KG1 (cell line): Measurements from ENCODE around the gene FOXP3.
A peak's percentile ranks its signal among the peaks of the same experiment; 100 is the strongest.

ENCODE experiments used
- DNase-seq: peaks from one replicate; lab custom pipeline; 2025; lab: John Stamatoyannopoulos, UW

FOXP3 gene

GRCh38 chrX:49273181-49273727 lies 8.7 kb upstream of the FOXP3 start:
- no peak for DNase-seq

DNA sequence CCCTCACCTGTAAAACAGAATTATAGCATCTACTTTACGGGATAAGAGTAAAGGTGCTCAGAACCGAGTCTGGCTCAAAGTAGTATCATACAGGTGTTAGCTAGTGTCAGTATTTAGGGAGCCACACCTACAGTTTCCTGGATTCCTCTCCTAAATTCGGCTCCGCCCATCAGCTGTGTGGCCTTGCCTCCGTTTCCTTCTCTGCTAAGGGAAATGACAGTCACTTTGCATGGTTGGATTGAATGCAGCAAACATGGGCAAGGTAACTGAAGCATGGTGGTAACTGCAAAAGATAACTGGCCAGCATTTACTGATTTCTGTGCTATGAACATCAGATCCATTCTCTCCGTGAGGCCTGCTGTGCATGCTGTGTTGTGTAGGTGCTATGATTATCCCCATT lies 7.9 kb upstream of the FOXP3 start:
- DNase-seq: no peak

DNA sequence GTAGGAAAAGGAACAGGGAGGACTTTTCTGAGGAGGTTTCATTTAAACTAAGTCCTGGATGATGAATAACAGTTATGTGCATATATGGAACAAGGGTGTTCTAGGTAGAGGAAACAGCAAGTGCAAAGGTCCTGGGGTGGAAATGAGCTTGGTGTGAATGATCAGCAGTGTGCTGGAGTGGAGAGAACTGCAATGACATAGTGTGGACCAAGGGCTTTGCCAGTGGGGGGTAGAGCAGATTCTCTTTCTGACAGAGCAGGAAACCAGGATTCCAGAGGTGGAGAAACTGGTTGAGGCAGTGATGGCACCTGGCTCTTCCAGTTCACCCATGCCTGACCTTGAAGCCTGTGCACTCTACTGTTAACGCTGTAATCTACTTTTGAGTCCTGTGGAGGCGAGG lies 6.8 kb upstream of the FOXP3 start:
- no peak for DNase-seq

- no peak for DNase-seq
These were observed 5.9 kb upstream of the FOXP3 start for GRCh38 chrX:49270249-49270921.

DNA sequence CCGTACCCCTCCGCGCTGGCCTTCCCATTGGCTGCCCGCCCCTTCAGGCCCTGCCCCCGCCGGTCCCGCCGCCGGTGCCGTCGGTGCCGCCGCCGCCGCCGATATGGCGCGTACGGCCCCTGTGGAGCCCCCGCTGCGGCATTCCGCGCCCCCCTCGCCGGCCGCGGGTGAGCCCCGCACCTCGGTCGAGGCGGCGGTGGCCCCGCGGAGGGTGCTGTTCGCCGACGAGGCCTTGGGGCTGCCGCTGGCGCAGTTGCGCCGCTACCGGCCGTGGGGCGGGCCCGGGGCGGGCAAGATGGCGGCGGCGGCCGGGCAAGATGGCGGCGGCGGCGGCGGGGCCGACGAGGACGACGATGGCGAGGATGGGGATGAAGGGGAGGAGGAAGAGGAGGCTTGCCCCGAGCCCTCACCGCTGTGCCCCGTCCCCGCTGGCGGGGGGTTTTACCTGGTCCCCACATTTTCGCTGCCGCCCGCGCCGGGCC lies 5.3 kb upstream of the FOXP3 start, which contains the start of gene PPP1R3F:
Gene PPP1R3F, plus strand, starts transcription at position 27 of the 482 bp plus-strand sequence. Its CDS starts 77 bp downstream, at position 104.
- DNase-seq: no peak

DNA sequence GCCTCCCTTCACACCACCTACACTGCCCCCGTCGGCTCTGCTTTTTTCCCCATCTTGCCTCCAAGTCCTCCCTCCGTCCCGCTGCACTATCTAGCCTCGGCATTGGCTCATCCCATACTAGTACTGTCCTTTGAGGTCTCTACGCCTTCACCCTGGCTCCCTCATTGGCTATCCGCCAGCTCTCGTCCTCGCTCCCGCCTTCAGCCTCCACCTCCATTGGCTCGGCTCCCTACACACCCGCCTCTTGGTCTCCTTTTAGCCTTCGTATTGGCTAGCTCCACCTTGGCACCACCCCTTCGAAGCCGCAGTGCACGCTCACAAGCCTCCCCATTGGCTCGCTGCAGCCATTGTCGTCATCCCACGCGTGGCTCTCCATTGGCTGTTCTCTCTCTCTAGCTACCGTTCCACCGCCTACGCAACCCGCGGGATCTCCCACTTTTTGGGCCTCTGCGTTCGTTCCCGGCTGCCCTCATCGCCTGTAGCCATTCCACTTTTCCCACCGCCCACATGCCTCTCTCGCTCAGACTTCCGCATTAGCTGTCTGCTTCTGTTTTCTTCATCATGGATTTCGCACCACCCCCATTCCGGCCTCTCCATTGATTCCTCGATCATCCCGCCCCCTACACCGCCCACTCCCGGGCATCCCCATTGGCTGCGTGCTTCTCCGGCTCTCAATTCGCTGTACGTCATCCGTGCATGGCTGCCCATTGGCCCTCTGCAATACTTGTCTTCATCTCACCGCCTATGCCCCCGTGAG lies 4.7 kb upstream of the FOXP3 start:
- DNase-seq: peak; percentile 77

GRCh38 chrX:49268702-49269009 lies 4.1 kb upstream of the FOXP3 start:
- no peak for DNase-seq

DNA sequence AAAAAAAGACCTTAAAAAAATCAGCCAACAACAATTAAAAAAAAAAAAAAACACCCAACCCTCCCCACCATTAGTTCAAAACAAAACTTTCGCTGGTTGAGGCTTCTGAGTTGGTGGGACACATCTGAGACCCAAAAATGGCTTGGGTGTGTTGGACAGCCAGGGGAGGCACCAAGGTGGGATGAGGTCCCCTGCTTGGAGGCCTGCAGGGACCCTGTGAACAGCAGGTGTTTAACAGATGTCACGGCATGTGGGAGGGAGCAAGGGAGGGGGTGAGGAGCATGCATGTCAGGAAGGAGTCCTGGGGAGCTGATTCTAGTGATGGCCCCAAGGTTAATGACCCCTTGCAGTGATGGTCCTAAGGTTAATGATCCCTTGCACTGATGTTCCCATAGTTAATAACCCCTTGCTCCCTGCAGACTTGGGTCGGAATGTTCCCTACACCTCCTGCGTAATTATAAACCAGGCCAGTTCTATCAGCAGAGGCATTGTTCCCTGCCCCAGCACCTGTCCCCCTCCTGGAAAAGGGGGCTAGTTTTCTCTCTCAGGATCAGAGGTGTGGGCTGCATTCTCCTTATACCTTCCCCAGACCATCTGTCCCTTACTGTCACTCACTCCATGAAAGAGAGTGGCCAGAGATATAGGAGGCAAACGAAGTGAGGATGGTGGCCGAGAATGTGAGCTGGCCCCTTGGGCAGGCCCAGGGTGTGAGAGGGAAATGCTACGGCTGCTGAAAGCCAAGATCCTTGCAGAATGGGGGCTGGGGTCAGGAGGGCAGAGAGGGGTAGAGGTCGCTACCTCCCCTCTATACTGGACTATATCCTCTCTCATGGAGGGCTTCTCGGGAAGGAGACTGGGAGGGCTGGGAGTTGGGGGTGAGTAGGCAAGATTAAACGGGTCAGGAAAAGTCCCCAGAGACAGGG lies 2.3 kb upstream of the FOXP3 start:
- DNase-seq: no peak

- DNase-seq: no peak
These were observed 879 bp downstream of the FOXP3 start for GRCh38 chrX:49263631-49264030.

GRCh38 chrX:49262603-49263002 lies 1.9 kb downstream of the FOXP3 start:
- no peak for DNase-seq

GRCh38 chrX:49260221-49260985 lies 4.1 kb downstream of the FOXP3 start:
- no peak for DNase-seq

DNA sequence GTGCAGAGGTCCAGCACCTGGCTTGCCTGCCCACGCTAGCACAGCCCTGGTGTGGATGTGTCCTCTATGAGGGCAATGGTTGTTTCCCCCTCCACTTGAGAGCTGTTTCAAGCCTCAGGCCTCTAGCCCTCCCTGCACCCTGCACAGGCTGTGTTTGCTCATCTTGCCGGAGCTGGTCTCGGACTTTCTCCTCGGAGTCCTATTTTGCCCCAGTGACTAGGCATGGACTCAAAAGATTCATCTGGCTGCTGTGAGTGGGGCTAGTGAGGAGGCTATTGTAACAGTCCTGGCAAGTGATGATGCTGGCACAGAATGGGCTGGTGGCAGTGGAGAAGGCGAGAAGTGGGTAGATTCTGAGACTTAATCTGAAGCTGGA lies 5.8 kb downstream of the FOXP3 start:
- no peak for DNase-seq

- no peak for DNase-seq
These were observed 6.4 kb downstream of the FOXP3 start for GRCh38 chrX:49257846-49258748.

- no peak for DNase-seq
These were observed 7.3 kb downstream of the FOXP3 start for GRCh38 chrX:49257074-49257790.

- no peak for DNase-seq
These were observed 8.1 kb downstream of the FOXP3 start for GRCh38 chrX:49256268-49256995.

- DNase-seq: no peak
These were observed 9.9 kb downstream of the FOXP3 start for GRCh38 chrX:49254639-49255038.

- no peak for DNase-seq
These were observed 13.2 kb downstream of the FOXP3 start for GRCh38 chrX:49251325-49251724.

- no peak for DNase-seq
These were observed 13.9 kb downstream of the FOXP3 start for GRCh38 chrX:49250578-49250977.

DNA sequence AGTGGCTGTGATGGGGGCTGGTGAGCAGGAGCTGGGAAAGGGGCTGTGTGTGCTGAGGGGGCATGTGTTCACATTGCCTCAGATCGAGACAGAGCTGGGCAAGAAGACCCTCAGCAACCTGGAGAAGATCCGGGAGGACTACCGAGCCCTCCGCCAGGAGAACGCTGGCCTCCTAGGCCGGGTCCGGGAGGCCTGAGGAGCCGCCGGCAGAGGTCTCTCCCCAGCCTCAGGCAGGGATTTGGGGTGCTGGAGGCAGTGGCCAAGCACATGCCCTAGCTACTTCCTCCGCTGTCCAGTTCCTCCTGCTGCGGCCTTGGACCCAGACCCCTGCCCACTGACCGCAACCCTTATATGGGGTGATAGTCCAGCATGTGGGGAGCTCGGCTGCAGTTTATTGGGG lies 14.4 kb downstream of the FOXP3 start:
- no peak for DNase-seq
